GM21423 (cell line): ENCODE measurements around the gene ZFYVE19.

Experiments used
- ATAC-seq: cut with Tn5 transposase; IDR thresholded peaks from one replicate; pipeline ENCODE4 v1.9.1; 2021; ENCODE audit warnings: mild to moderate bottlenecking, moderate library complexity; ENCODE audit not compliant: unreplicated experiment

Gene ZFYVE19, protein sequence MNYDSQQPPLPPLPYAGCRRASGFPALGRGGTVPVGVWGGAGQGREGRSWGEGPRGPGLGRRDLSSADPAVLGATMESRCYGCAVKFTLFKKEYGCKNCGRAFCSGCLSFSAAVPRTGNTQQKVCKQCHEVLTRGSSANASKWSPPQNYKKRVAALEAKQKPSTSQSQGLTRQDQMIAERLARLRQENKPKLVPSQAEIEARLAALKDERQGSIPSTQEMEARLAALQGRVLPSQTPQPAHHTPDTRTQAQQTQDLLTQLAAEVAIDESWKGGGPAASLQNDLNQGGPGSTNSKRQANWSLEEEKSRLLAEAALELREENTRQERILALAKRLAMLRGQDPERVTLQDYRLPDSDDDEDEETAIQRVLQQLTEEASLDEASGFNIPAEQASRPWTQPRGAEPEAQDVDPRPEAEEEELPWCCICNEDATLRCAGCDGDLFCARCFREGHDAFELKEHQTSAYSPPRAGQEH

DNA sequence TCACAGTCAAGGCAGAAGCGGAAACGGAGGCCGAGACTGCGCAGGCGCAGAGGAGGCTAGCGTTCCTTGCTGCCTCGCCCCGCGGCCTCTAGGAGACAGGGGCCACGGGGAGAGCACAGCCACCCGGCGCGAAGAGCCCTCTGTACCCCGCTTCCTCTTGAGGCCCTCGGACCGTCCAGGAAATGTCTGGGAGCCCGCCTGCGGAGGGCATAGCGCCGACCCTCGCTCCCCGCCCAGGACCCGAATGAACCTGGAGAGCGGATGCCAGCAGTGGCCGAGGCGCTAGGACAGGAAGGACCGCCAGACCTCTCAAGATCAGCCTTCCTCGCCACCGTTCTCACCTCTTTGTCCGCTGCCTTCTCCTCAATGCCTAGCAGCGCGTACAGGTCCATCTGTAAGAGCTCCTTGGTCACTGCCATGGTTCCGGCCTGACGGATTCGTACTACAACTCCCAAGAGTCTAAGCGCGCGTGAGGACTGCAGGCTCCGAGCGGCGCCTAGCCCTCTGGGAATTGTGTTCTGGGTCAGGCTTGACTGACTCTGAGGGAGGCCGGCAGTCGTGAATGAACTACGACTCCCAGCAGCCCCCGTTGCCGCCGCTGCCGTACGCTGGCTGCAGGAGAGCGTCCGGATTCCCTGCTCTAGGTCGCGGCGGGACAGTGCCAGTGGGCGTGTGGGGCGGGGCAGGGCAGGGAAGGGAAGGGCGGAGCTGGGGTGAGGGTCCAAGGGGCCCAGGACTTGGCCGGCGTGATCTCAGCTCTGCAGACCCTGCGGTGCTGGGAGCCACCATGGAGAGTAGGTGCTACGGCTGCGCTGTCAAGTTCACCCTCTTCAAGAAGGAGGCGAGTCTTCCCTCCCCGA is at the start of gene ZFYVE19, which contains the start of gene DNAJC17:
ZFYVE19 (plus strand) TSS at position 62 of the 860 bp plus-strand sequence; CDS start at position 563, 501 bp downstream.
DNAJC17 (minus strand) TSS at position 446 of the 860 bp plus-strand sequence; CDS start at position 419, 27 bp downstream.
- peak; percentile 92 for ATAC-seq

DNA sequence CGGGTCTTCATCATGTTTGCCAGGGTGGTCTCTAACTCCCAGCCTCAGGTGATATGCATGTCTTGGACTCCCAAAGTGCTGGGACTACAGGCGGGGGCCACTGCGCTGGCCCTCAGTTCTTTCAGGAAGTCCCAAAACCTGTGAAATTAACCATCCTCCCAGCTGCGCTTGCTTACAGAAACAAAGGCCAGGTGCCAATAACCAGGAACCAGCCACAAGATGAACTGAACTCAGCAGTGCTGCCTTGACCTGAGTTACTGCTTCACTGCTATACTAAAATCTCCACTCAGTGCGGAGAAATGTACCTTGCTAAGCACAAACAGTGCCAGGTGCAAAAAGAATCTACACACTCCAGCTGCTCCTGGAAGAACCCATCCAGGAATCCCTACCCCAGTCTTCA is 46.9 kb upstream of the ZFYVE19 start:
- ATAC-seq, result no peak

DNA sequence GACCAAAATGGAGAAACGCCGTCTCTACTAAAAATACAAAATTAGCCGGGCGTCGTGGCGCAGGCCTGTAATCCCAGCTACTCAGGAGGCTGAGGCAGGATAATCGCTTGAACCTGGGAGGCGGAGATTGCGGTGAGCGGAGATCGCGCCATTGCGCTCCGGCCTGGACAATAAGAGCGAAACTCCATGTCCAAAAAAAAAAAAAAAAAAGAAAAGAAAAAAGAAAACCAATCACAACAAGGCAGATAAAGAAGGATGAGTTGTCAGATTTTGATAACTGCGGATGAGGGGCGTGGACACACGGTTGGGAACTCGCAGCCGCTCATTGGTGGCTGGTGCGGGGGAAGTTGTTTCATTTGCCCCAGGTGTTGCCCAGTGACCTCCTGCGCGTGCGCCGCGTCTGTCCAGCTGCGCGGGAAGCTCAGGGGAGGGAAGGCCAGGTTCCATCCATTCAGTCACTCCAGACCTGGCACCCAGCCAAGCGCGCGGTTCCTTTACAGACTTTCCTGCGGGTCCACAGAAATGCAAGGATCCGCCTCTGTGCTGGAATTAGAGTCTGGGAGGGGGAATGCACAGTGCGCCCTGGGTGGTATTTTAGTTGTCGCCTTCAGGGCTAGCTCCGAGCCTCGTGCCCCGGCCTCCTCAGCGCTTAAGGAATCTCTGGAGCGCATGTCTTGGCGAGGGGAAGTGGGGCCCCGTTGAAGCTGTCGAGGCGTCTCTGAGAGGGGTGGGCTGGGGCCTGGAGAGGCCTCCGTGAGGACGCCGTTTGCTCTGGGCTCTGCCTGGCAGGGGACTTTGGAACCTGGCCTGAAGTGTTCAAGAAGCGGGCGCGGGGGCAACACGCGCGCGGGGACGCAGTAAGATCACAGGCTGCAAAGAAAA is 43.7 kb upstream of the ZFYVE19 start:
- no peak for ATAC-seq

DNA sequence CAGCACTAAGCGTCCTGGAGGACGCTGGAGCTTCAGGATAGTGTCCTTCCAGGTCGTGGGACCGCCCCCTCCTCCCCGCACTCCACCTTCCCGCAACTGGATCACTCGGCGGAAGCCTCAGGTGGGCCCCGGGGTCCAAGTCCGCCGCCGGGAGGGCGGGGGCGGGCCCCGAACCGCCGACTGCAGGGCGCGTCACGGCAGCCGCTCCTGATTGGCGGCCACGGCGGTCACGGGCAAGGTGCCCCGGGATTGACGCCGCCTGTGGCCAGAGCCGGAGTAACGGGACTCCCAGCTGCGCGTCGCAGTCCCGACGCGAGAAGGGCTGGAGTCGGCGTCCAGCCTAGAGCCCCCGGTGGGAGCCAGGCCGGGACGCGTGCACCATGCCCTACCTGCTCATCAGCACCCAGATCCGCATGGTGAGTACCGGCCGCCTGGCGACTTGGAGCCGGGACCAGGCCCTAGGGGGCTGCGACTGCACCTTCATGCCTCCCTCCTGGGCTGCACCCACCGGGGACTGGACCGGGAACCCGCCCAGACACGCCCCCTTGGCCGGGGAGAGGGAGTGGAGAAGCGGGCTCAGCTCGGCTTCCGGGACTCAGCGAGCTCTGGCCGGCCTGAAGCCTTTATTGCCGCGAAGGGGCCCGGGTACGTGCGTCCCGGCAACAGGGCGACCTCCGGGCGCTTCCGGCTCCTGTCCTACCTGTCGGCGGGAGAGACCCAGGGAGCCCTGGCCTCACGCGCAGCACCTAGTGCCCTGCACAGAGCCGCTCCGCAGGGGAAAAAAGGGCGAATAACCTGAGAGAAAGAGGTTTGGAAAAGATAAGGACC is 42.9 kb upstream of the ZFYVE19 start, which contains the start of gene GCHFR:
GCHFR (plus strand) TSS at position 268 of the 828 bp plus-strand sequence; CDS start at position 381, 113 bp downstream.
- no peak for ATAC-seq

DNA sequence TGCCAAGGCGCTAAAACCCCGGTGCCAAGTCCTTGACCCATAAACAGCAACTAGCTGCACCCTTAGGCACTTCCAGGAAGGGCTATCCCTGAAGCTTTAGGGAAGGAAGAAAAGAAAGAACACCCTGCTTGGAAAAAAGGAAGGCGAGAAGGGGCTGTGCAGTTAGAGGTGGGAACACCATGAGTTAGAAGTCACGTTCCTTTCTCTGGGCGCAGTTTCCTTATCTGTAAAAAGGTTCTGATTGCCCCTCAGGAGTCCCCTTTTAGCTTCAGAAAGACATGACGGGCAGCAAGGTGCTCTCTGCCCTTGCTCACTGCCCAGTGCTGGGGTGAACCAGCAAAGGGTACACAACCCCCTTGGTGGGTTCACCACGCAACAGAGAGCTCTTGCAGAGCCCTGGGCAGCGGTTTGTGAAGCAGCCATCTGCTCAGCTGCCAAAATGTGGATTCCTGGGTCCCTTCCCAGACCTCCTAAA is 42.2 kb upstream of the ZFYVE19 start:
- ATAC-seq, result no peak

DNA sequence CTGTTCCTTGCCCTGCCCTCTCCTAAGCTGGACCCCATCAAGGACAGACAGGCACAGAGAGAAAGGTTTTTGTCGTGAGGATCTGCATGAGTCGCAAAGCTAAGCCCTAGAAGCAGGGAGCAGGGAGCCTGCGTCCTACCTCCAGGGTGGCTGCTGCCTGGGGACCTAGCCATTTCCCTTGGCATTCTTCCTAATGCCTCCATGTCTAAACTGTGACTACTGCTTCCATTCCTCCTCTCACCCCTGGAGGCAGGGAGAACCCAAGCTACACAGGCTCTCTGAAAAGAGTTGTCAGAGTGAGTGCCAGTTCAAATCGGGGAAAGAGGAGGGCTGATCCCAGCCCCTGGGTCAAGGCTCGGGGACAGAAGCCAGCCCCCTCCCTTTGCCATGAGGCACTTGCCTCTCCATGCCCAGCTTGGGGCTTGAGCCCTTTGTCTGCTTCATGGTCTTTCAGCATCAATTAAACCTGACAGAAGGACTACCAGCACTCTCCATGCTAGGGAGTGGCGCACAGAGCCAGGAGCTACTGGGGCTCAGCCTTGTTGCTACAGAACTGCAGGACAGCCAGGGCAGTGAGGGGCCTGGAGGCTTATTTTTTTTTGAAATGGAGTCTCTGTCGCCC is 40.6 kb upstream of the ZFYVE19 start:
- no peak for ATAC-seq

DNA sequence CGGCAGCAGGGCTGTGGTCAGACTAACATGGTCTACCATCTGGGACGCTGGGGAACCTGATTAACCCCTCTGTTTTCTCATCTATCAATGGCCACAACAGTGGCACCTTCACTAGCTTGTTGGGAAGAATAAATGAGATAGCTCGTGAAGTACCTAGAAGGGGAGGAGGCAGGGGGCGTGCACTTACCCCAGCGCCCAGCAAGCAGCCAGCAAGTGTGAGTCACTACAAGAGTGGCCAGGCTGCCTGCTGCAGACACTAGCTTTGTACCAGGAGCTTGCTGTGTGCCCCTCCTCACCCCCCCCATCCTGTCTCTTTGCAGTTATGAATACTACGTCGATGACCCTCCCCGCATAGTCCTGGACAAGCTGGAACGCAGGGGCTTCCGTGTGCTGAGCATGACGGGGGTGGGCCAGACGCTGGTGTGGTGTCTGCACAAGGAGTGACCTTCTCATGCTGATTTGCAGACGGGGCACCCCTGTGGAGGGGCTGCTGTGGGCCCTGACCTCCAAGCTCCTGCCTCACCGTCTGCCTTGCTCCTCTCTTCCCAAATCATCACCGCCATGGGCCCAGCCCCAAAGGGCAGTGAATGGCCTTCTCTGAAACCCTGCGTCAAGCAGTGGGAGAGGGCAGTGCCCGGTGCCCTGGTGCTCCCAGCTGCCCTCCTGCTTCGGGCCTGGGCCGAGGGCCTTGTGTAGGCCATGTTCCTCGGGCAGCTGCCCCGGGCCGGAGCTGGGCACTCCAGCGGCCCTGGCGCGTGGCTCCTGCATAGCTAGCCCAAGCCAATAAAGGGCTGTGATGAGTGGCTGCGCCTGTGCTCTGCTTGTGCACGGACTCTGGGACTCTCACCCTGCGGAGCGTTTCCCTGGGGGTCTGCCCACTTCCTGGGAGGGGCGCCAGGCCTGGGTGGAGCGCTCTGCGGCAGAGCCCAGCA is 39.7 kb upstream of the ZFYVE19 start:
- ATAC-seq, result no peak

DNA sequence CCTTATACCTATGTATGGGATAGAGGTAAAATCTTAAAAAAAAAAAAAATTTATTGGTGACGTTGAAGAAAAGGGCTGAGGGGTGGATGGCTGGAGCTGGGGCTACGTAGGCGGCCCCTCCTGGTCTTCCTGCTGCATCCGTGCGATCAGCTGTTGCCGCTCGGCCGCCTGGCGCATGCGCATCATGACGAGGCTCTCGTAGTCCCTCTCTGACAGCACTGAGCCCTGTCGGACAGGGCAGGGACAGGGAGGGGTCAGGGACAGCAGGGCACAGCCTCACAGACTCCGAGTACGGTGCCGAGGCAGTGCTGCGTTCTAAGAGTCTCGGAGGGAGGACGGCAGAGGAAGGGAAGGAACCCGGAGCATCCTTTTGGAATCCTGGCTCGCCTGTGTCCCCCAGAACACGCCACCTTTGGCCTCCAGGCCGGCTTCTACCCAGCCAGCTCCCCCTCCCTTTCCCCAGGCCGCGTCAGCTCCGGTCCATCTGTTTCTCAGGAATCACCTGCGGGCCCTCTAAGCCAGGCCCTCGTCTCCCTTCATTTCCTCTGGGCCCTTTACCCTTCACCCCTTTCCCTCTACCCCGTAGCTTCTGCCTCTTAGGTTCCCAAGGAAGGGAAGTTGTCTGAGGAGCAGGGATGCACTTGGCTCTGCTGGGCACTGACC is 38.9 kb upstream of the ZFYVE19 start:
- ATAC-seq, result no peak

DNA sequence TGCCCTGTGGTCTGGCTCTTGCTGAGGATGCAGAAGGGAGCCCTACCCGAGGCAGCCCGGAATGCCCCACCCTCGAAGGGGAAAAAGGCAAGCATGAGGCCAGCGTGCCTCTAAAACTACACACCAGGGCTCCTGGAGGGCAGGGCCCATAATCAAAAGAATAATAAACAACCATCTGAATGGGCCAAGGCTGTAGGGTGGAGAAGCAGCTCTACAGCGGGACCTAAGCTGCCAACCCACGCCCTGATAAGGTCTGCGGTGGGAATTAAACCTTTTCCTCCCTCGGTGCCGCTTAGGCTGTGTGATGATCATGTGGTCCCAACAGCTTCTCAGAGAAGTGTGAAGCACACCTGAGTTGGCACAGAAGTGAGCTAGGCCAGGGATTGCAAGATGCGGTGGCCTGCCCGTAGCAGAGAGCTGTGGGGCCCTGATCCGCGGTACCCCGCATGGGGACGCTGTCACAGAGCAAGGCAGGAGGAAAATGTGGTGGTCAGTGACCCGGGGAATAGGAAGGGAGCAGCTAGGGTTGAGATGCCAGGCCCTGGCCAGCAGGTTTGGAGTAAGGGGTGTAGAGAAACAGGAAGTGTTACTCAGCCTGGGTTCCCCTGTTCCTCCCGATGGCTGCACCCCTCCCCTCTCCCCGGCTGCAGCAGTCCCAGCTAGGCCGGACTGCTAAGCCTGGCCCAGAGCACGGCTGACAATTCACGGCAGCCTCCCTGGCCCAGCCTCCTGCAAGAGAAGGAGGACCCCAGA is 38.2 kb upstream of the ZFYVE19 start:
- ATAC-seq, result no peak

DNA sequence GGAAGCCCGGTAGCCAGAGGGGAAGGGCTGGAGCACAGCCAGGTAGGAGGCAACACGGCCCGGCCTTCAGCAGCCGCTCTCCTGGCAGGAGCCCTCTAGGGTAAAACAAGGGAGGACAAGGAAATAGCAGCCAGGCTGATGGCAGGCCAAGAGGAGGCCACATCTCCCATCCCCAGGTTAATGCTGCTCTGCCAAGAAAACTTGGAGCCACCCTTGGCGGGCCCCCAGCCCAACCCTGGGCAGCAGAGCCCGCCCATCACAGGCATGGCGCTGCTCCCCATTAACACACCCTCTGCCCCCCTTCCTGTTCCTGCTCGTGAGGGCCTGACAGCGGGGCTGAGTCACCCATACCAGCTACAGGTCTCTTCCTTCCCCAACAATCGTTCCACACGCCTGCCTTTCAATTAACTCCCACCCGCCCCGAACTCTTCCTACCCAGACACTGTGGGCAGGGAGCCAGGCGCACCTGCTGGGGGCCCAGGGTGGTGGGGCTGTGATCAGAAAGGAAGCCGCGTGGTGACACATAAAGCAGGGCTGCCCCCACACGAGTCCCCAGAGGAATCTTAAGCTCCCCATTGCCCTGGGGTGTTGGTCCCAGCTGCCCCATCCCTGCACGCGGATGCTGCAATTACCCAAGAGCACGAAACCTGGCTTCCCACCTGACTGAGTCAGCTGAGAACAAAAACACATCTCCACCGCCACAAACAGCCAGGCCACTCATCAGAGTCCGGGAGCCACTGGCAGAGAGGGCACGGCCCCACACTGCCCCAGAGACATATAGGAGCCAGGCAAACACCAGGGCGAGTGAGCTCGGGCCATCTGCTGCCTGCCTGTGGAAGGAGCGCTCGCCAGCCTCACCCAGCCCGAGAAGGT is 37.4 kb upstream of the ZFYVE19 start, which contains the start of gene C15orf62:
C15orf62 (plus strand) TSS at position 707 of the 873 bp plus-strand sequence. CDS start 516 bp downstream, outside the sequence.
- ATAC-seq, result peak; percentile 38

DNA sequence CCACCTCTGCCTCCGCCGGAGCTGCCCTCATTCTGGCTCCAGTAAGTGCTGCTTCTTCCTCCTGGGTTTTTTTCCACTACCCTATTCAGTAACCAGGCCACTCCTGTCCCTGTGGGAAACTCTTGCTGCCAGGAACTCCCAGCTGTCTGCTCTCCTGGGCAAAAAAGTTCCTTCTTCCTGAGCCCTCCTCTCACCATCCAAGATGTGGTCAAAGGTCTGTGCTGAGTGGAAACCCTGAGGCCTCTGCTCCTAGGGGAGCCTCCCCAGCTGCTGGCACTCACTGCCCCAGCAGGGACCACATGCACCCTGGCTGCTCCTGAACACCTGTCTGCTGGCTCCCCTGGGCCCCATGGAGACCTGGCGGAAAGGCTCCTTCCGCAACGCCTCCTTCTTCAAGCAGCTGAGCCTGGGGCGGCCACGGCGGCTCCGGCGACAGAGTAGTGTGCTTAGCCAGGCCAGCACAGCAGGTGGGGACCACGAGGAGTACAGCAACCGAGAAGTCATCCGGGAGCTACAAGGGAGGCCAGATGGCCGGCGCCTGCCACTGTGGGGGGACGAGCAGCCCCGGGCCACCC is 36.7 kb upstream of the ZFYVE19 start:
- no peak for ATAC-seq

DNA sequence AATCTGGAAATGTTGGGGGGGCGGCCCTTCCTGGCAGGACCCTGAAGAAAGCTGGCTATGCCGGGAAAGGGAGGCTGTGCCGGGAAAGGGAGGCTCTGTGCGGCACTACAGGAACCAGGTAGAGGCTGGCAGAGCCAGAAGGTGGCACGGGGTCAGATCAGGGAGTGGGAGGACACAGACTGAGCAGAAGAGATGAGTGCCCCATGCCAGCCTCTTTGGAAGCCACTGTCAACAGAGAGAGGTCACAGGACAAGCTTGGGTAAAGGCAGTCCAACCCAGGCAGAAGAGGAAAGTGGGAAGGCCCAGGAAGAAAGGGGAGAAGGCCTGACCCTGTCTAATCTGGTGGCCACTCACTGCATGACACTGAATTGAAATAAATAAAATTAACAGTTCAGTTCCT is 35.6 kb upstream of the ZFYVE19 start:
- ATAC-seq, result no peak

DNA sequence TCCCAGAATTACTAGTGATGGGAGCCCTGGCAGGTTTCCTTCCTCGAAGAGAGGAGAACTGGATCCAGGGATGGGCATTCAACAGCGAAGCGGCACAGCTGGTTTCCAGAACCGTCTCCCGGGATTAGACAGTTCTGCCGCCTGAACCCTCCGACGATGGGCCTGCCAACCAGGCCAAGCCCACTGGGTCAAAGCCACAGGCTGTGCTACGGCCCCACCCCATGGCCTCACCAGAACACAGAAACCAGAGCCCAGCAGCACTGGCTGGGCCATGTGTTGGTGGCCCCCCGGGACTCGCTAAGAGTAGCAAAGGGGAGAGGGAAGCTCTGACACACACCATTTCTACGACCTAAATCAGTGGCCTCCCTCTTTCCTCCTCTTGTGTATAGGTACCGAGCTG is 34.9 kb upstream of the ZFYVE19 start:
- ATAC-seq, result no peak

DNA sequence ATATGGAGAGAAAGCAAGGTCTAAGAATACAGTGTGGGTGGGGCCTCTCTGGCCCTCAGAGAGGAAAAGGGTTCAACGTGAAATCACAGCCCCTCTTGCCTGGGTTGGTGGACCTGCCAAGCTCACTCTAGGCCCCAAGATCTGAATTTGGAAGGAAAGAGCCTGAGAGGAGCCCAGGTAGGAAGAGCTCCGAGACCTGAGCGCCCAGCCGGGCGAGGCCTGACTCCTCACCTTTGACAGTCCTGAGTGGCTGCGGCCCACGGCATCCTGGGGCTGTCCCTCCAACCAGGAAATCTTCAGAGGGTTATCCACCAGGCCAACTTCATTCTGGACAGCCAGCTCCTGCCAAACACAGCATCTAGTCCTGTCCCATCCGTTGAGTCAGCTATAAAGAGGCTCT is 33.4 kb upstream of the ZFYVE19 start:
- ATAC-seq, result no peak

DNA sequence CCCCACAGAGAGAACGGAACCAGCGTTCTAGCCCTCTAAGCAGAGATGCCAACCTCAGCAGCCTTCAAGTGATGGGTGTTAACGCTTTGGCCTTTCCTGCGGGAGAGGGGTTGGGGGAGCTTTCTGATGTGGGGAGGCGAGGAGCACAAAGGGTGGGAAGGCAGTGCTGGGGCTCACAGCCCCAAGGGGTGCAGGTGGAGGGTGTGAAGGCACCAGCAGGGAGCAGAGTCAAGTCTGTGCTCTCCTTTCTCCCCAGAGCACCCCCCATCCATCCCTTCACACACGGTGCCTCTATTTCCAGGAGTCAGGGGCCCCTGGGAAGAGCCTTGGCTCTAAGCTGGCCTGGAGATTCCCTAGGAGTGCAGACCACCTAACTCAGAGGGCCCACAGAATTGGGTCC is 33.0 kb upstream of the ZFYVE19 start:
- no peak for ATAC-seq
